Sigmoid colon (tissue), 4 donors: Measurements from ENCODE around the gene PSMA2.
A peak's percentile ranks its signal among the peaks of the same experiment; 100 is the strongest.

Experiments
- CTCF ChIP-seq, 4 experiments: fragments of 450-650 bp in 3 of 4; fragments of 200-600 bp in 1 of 4; IDR thresholded peaks; one replicate each; pipeline ENCODE4 v1.5.1; 2016 to 2019; ENCODE audit warnings: antibody characterized with exemption in 4 of 4, mild to moderate bottlenecking in 3 of 4, moderate library complexity in 2 of 4
- POLR2A ChIP-seq, 2 donors: fragments of 450-650 bp; IDR thresholded peaks; one replicate each; pipeline ENCODE4 v1.6.1; 2016; ENCODE audit warnings: antibody characterized with exemption in 2 of 2, mild to moderate bottlenecking in 2 of 2, moderate library complexity in 2 of 2
- POLR2AphosphoS5 ChIP-seq, 4 donors: sonication (generic); formaldehyde crosslinking; IDR thresholded peaks; one replicate each; pipeline ENCODE4 v1.6.1; 2017; ENCODE audit warnings: antibody characterized with exemption in 4 of 4

DNA sequence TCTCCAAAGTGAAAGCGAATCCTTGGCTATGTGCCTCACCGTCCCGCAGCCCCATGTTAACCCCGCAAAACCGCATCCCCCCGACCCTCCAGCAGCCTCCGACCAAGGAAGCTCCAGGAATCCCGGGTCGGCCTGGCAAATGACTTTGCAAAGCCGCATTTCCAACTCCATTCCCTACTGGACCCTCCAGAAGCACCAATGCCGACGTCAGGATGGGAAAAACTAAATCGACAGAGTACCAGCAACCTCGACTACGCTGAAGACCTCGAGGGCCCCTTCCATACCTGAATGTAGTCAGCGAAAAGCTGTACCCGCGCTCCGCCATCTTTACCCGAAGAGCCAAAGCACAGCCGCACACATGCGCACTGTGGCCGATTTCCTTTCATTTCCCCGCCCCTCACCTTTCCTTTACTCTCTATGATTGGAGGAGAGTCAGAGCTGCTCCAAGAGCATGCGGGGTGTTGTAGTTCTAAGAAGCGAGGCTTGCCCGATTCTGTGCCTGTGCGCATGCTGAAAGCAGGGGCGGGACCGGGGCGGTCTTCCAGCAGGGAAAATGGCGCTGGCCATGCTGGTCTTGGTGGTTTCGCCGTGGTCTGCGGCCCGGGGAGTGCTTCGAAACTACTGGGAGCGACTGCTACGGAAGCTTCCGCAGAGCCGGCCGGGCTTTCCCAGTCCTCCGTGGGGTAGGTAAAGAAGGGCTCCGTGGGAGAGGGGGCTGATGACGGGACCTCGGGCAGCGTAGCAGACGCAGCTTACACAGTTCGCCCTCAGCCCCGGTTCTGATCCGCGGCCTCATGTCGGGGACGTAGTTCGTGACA lies at the start of gene PSMA2, which contains the start of gene MRPL32:
- peak; percentile 20 to 54 for TF ChIP-seq POLR2A (IDR thresholded peaks at IDR 0.05)
- TF ChIP-seq CTCF (IDR thresholded peaks at IDR 0.05): no peak
- TF ChIP-seq POLR2AphosphoS5 (IDR thresholded peaks at IDR 0.05): peak; percentile 58 to 89 (median 84)
